Endothelial cell of umbilical vein (primary cell): Measurements from ENCODE around the gene MBOAT2. TPM values are rescaled to one million over a fixed set of nuclear protein-coding genes. Genes with fewer than 3 reads are reported as not detected.

Experiments
- BruUV-seq: library from RNA; stranded (reverse); fragments of 400-500 nt; replicated peaks from 2 replicates; lab custom pipeline; 2021; lab: Mats Ljungman, UMichigan
- CTCF ChIA-PET: fragments of 300-600, 350-600 bp; sonication (Branson Sonifier 250); formaldehyde crosslinking; loops from one replicate; lab custom pipeline; 2021; ENCODE audit warnings: antibody characterized with exemption, inconsistent platforms; lab: Charles Lee
- POLR2A ChIA-PET: fragments of 300-600, 350-600 bp; sonication (Branson Sonifier 250); formaldehyde crosslinking; loops from one replicate; lab custom pipeline; 2021; ENCODE audit warnings: antibody characterized with exemption, inconsistent platforms; lab: Charles Lee
- DNase-seq: peaks from one replicate; pipeline ENCODE4 v3.0.0-alpha.2; 2011; ENCODE audit warnings: low read depth, low spot score
- FAIRE-seq: peaks from 2 replicates; lab custom pipeline; 2011; peaks lifted over from hg19 to GRCh38; lab: Jason Lieb, UNC
- H2AFZ ChIP-seq: 2 replicates; pipeline ENCODE4 v1.6.0; 2012; ENCODE audit warnings: low read depth, low read length, control low read depth, inconsistent platforms
- H3K27ac ChIP-seq: 2 replicates; pipeline ENCODE4 v1.5.1; 2011; ENCODE audit warnings: low read depth, mild to moderate bottlenecking, control low read depth, low read length, moderate library complexity; ENCODE audit not compliant: insufficient read depth
- H3K27me3 ChIP-seq, 2 experiments: 2 replicates each; pipeline versions ENCODE4 v1.6.0 to v1.6.1; 2011; ENCODE audit warnings: low read length in 2 of 2, mixed read lengths in 1 of 2; ENCODE audit not compliant: control insufficient read depth in 2 of 2, insufficient read depth in 2 of 2
- H3K36me3 ChIP-seq, 2 experiments: 2 replicates in 1 of 2; 3 replicates in 1 of 2; pipeline ENCODE4 v1.5.1; 2011; ENCODE audit warnings: low read length in 2 of 2, mild to moderate bottlenecking in 1 of 2, moderate library complexity in 1 of 2; ENCODE audit not compliant: control insufficient read depth in 2 of 2, insufficient read depth in 2 of 2; ENCODE audit errors: extremely low read depth in 1 of 2
- H3K4me1 ChIP-seq: 3 replicates; pipeline ENCODE4 v1.5.1; 2011; ENCODE audit warnings: mild to moderate bottlenecking, low read length; ENCODE audit not compliant: control insufficient read depth, insufficient read depth; ENCODE audit errors: extremely low read depth
- H3K4me2 ChIP-seq: 2 replicates; pipeline ENCODE4 v1.6.1; 2011; ENCODE audit warnings: low read length, control low read depth, mixed read lengths; ENCODE audit not compliant: insufficient read depth
- H3K4me3 ChIP-seq, 3 experiments: fragments of 200-600 bp in 1 of 3; sonication (generic), shearing (Covaris generic) in 1 of 3; replicated peaks in 1 of 3; 2 replicates each; pipeline ENCODE4 v1.5.1; 2011 to 2016; ENCODE audit warnings: control low read depth in 3 of 3, low read length in 3 of 3, mild to moderate bottlenecking in 2 of 3, inconsistent platforms in 1 of 3, low read depth in 1 of 3, moderate library complexity in 1 of 3; ENCODE audit not compliant: insufficient read depth in 1 of 3
- H3K79me2 ChIP-seq: 2 replicates; pipeline ENCODE4 v1.6.0; 2012; ENCODE audit warnings: low read length, inconsistent platforms; ENCODE audit not compliant: control insufficient read depth, insufficient read depth
- H3K9ac ChIP-seq: replicated peaks from 2 replicates; pipeline ENCODE3; 2011; ENCODE audit warnings: low read length, control low read depth; ENCODE audit not compliant: insufficient read depth; ENCODE audit errors: extremely low read depth
- H3K9me1 ChIP-seq: replicated peaks from 3 replicates; pipeline ENCODE4 v1.6.0; 2011; ENCODE audit warnings: mild to moderate bottlenecking, low read length; ENCODE audit not compliant: control insufficient read depth, insufficient read depth; ENCODE audit errors: extremely low read depth
- H3K9me3 ChIP-seq: replicated peaks from 2 replicates; pipeline ENCODE4 v1.5.1; 2012; ENCODE audit warnings: low read length, inconsistent platforms; ENCODE audit not compliant: control insufficient read depth, insufficient read depth
- H4K20me1 ChIP-seq: replicated peaks from 2 replicates; pipeline ENCODE3; 2011; ENCODE audit warnings: mild to moderate bottlenecking, low read length; ENCODE audit not compliant: control insufficient read depth, insufficient read depth; ENCODE audit errors: extremely low read depth
- EZH2 ChIP-seq: IDR thresholded peaks from 2 replicates; pipeline ENCODE4 v1.6.1; 2012; ENCODE audit warnings: borderline replicate concordance, low read depth, mild to moderate bottlenecking, moderate library complexity, low read length, inconsistent platforms; ENCODE audit not compliant: severe bottlenecking
- FOS ChIP-seq: IDR thresholded peaks from 2 replicates; pipeline ENCODE4 v1.6.1; 2011; ENCODE audit warnings: mild to moderate bottlenecking, low read length, moderate library complexity, borderline replicate concordance; ENCODE audit not compliant: insufficient read depth
- GATA2 ChIP-seq: IDR thresholded peaks from 2 replicates; pipeline ENCODE4 v1.7.0; 2011; ENCODE audit warnings: low read depth, mild to moderate bottlenecking, moderate library complexity, mixed read lengths, low read length; ENCODE audit not compliant: insufficient read length, insufficient read depth
- JUN ChIP-seq: IDR thresholded peaks from 2 replicates; pipeline ENCODE4 v1.6.1; 2011; ENCODE audit warnings: borderline replicate concordance, low read depth; ENCODE audit not compliant: insufficient read length, insufficient read depth
- MYC ChIP-seq: IDR thresholded peaks from one replicate; pipeline ENCODE4 v1.6.1; 2011; ENCODE audit warnings: mild to moderate bottlenecking, low read depth, low read length
- POLR2A ChIP-seq: IDR thresholded peaks from 2 replicates; pipeline ENCODE4 v1.6.1; 2012; ENCODE audit warnings: low read depth, mild to moderate bottlenecking, control low read depth, low read length
- POLR2AphosphoS5 ChIP-seq: IDR thresholded peaks from 2 replicates; pipeline ENCODE4 v1.6.1; 2012; ENCODE audit warnings: low read depth, mild to moderate bottlenecking, control low read depth, low read length, moderate library complexity; ENCODE audit not compliant: insufficient read depth
- dilution Hi-C: fragments of 300-500 bp; cut with MboI; formaldehyde crosslinking; loops from one replicate; pipeline ENCODE4 v1.15.0; 2019; ENCODE audit warnings: low sequenced_read_pairs; ENCODE audit not compliant: extremely low pct_ligation_motif_present
- intact Hi-C: fragments of 100-400 bp; cut with micrococcal nuclease; formaldehyde crosslinking; loops from one replicate; pipeline ENCODE4 v1.10.0; 2022
- polyA plus RNA-seq, 4 experiments: library from polyadenylated mRNA; depleted of rRNA in 3 of 4; stranded (reverse) in 3 of 4; unstranded in 1 of 4; fragments of >200 nt; gene quantifications; 2 replicates each; pipeline versions ENCODE4 v1.2.1 to v1.2.3, GENCODE V29; 2011 to 2012; ENCODE audit warnings: missing spikeins in 1 of 4
- total RNA-seq: library from RNA; stranded (reverse); gene quantifications from 2 replicates; pipeline ENCODE4 v1.2.3, GENCODE V29; 2021
- TF ChIP-seq, protein P1 (sequence below), 2 donors: IDR thresholded peaks; 1 replicate in 1 of 2; 2 replicates in 1 of 2; pipeline ENCODE4 v1.5.1; 2011; ENCODE audit warnings: low read length in 2 of 2, mild to moderate bottlenecking in 2 of 2, moderate library complexity in 2 of 2, control low read depth in 1 of 2, inconsistent platforms in 1 of 2, low read depth in 1 of 2; ENCODE audit not compliant: insufficient read depth in 1 of 2; ENCODE audit errors: extremely low read depth in 1 of 2
- TF ChIP-seq, protein P2 (sequence below): IDR thresholded peaks from 2 replicates; pipeline ENCODE4 v1.6.1; 2011; ENCODE audit not compliant: insufficient read depth, insufficient read length

MBOAT2 gene
- total and polyA plus RNA-seq, 2 donors (not counting 3 experiments of a cell fraction or from before 2014, with no cell fraction given), result 10.9 to 22.1 TPM

DNA sequence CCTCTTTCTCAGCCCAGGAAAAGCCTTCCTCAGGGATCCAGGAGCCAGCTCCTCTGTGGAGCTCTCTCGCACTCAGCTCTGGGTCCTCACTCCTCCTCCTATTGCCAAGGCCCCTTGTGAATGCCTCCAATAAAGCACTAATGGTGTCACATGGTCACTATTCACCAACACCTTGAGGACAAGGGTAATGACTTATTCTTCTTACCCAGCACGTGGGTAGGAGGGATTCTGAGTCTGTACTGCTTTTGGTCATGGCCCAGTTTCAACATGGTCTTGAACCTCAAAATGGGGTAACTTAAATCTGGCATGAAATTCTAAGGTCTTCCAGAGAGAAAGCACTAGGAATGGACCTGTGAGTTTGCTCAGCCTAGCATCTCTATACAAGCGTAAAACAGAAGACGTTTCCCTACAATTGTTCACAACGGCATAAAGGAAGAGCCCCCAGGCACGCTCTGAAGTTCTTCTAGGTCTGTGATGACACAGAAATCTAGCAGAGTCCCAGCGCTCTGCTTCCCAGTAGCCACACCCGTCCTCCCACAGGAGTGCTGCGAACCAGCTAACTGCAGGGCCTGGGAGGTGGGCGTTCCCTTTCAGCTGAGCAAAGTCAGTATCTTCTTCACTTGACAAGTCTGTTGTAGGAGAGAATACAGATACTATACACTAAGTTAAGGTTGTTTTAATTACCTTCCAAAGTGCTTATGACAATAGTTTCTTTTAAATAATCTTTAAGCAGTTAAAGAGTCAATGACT is 151.5 kb downstream of the MBOAT2 start:
- Histone ChIP-seq H2AFZ (no peak overlapping the region), H3K79me2 (no peaks in the 10 kb centered on the region), H3K4me1 (no peaks in the 10 kb centered on the region), H3K36me3 (no peaks in the 10 kb centered on the region), H3K9me1 (no peaks in the 10 kb centered on the region), H3K9me3 (no peaks in the 10 kb centered on the region), H3K4me2 (no peak overlapping the region), H3K27ac (no peak overlapping the region), H4K20me1 (no peaks in the 10 kb centered on the region), H3K9ac (no peak overlapping the region), H3K4me3 (no peak overlapping the region), H3K27me3 (no peaks in the 10 kb centered on the region)
- intact Hi-C loops (no loop called here), dilution Hi-C loops (no loop called here)
- CTCF ChIA-PET, result no interaction called here
- no TSS peak for BruUV-seq
- no peak for TF ChIP-seq EZH2
- no peak for TF ChIP-seq POLR2AphosphoS5
- TF ChIP-seq, protein P1, sequence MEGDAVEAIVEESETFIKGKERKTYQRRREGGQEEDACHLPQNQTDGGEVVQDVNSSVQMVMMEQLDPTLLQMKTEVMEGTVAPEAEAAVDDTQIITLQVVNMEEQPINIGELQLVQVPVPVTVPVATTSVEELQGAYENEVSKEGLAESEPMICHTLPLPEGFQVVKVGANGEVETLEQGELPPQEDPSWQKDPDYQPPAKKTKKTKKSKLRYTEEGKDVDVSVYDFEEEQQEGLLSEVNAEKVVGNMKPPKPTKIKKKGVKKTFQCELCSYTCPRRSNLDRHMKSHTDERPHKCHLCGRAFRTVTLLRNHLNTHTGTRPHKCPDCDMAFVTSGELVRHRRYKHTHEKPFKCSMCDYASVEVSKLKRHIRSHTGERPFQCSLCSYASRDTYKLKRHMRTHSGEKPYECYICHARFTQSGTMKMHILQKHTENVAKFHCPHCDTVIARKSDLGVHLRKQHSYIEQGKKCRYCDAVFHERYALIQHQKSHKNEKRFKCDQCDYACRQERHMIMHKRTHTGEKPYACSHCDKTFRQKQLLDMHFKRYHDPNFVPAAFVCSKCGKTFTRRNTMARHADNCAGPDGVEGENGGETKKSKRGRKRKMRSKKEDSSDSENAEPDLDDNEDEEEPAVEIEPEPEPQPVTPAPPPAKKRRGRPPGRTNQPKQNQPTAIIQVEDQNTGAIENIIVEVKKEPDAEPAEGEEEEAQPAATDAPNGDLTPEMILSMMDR (IDR thresholded peaks at IDR 0.05; ENCODE audit: extremely low read depth in 1 of 2, insufficient read depth in 1 of 2, low read depth in 1 of 2, low read length in 2 of 2), result no peak
- TF ChIP-seq MYC, result no peak
- TF ChIP-seq POLR2A, result no peak
- TF ChIP-seq, protein P2, sequence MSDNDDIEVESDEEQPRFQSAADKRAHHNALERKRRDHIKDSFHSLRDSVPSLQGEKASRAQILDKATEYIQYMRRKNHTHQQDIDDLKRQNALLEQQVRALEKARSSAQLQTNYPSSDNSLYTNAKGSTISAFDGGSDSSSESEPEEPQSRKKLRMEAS, result no peak
- TF ChIP-seq JUN, result no peak
- TF ChIP-seq GATA2, result no peak
- TF ChIP-seq FOS, result no peak
- no peak for FAIRE-seq
- POLR2A ChIA-PET, result no interaction called here
- no peak for DNase-seq
